Esophagus muscularis mucosa (tissue), 4 donors: ENCODE measurements around the gene WASF3. TPM values are rescaled to one million over a fixed set of nuclear protein-coding genes. Genes with fewer than 3 reads are reported as not detected.

Experiments used
- DNase-seq: peaks from one replicate; pipeline ENCODE4 v3.0.0-alpha.2; 2017; ENCODE audit errors: extremely low spot score
- H3K27ac ChIP-seq, 4 donors: fragments of 200-600 bp; sonication (generic); replicated peaks in 1 of 4; 1 replicate in 3 of 4; 2 replicates in 1 of 4; pipeline ENCODE4 v1.5.1; 2016 to 2019; ENCODE audit warnings: mild to moderate bottlenecking in 1 of 4
- H3K27me3 ChIP-seq, 4 donors: fragments of 200-600 bp; sonication (generic); one replicate each; pipeline versions ENCODE4 v1.5.1 to v1.6.0; 2016 to 2019
- H3K36me3 ChIP-seq, 4 donors: fragments of 200-600 bp; sonication (generic); one replicate each; pipeline ENCODE4 v1.5.1; 2016 to 2019
- H3K4me1 ChIP-seq, 4 donors: fragments of 200-600 bp; sonication (generic); one replicate each; pipeline ENCODE4 v1.5.1; 2016 to 2019
- H3K4me3 ChIP-seq, 4 donors: fragments of 200-600 bp; sonication (generic); 1 replicate in 2 of 4; 2 replicates in 2 of 4; pipeline ENCODE4 v1.5.1; 2016 to 2019; ENCODE audit warnings: mild to moderate bottlenecking in 4 of 4, moderate library complexity in 1 of 4
- H3K9me3 ChIP-seq, 4 donors: fragments of 200-600 bp; sonication (generic); 1 replicate in 3 of 4; 2 replicates in 1 of 4; pipeline ENCODE4 v1.5.1; 2016 to 2019
- EP300 ChIP-seq: sonication (generic); formaldehyde crosslinking; IDR thresholded peaks from one replicate; pipeline ENCODE4 v1.6.1; 2017; ENCODE audit warnings: antibody characterized with exemption
- POLR2A ChIP-seq: fragments of 450-650 bp; IDR thresholded peaks from one replicate; pipeline ENCODE4 v1.6.1; 2017; ENCODE audit warnings: antibody characterized with exemption, moderate library complexity, mild to moderate bottlenecking, low read depth
- POLR2AphosphoS5 ChIP-seq, 2 donors: sonication (generic); formaldehyde crosslinking; IDR thresholded peaks; one replicate each; pipeline ENCODE4 v1.6.1; 2017; ENCODE audit warnings: antibody characterized with exemption in 2 of 2
- WGBS: methylation state at CpG from one replicate; pipeline ENCODE4 v1.1.5; 2018; 5-methylcytosine and 5-hydroxymethylcytosine counted together
- intact Hi-C: fragments of 100-400 bp; cut with DNase I; formaldehyde crosslinking; loops from one replicate; pipeline ENCODE4 v1.15.1; 2023
- total RNA-seq, 4 donors: library from RNA; depleted of rRNA; stranded (reverse); fragments of >200 nt; gene quantifications; one replicate each; pipeline versions ENCODE4 v1.1.0 to v1.2.1, GENCODE V29; 2016
- TF ChIP-seq, protein P1 (sequence below), 3 experiments: fragments of 200-600 bp in 2 of 3; fragments of 450-650 bp in 1 of 3; sonication (generic) in 2 of 3; IDR thresholded peaks; one replicate each; pipeline ENCODE4 v1.5.1; 2017 to 2019; ENCODE audit warnings: antibody characterized with exemption in 3 of 3, mild to moderate bottlenecking in 2 of 3, moderate library complexity in 1 of 3

Gene WASF3
- total RNA-seq, 4 donors from 2014 or later, result 16.6 to 19.9 (median 18.4) TPM

DNA sequence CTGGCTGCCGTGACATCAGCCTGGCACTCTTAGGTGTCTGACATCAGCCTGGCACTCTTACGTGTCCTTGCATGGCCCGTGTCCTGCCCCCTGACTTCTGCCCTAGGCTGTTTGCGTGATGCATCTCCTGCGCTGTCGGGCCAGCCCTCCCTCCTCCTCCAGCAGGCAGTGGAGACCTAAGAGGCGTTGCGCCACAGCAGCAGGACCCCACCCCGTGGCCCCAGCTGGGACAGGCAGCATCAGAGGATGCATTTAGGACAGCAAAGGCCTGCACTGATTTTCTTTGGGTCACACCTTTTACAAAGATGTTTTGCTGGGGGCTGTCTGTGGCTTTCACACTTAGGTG, 137.8 kb downstream of the WASF3 start:
- TF ChIP-seq POLR2A, result no peak
- TF ChIP-seq POLR2AphosphoS5 (IDR thresholded peaks at IDR 0.05), result no peak
- TF ChIP-seq EP300, result no peak
- TF ChIP-seq, protein P1, sequence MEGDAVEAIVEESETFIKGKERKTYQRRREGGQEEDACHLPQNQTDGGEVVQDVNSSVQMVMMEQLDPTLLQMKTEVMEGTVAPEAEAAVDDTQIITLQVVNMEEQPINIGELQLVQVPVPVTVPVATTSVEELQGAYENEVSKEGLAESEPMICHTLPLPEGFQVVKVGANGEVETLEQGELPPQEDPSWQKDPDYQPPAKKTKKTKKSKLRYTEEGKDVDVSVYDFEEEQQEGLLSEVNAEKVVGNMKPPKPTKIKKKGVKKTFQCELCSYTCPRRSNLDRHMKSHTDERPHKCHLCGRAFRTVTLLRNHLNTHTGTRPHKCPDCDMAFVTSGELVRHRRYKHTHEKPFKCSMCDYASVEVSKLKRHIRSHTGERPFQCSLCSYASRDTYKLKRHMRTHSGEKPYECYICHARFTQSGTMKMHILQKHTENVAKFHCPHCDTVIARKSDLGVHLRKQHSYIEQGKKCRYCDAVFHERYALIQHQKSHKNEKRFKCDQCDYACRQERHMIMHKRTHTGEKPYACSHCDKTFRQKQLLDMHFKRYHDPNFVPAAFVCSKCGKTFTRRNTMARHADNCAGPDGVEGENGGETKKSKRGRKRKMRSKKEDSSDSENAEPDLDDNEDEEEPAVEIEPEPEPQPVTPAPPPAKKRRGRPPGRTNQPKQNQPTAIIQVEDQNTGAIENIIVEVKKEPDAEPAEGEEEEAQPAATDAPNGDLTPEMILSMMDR (IDR thresholded peaks at IDR 0.05), result no peak
- peaks cover 0 to 2% (median 0%) of the 10 kb centered on the region in 4 donors for H3K36me3 ChIP-seq
- WGBS, result 83% methylated on average over 5 of the region's 9 CpGs
- peak; percentile 87 for DNase-seq
- H3K27ac ChIP-seq, result no peak overlapping the region
- H3K4me1 ChIP-seq, result peaks cover 3 to 10% (median 6%) of the 10 kb centered on the region in 4 donors
- H3K27me3 ChIP-seq, result no peaks in the 10 kb centered on the region
- peaks cover 0 to 12% (median 6%) of the 10 kb centered on the region in 4 donors for H3K9me3 ChIP-seq
- no peak overlapping the region for H3K4me3 ChIP-seq
- intact Hi-C loops, result loop anchor here (5.0 to 10.0 kb wide), 3 partner anchors 141 to 213 kb away; partner anchors contain the start of gene WASF3

DNA sequence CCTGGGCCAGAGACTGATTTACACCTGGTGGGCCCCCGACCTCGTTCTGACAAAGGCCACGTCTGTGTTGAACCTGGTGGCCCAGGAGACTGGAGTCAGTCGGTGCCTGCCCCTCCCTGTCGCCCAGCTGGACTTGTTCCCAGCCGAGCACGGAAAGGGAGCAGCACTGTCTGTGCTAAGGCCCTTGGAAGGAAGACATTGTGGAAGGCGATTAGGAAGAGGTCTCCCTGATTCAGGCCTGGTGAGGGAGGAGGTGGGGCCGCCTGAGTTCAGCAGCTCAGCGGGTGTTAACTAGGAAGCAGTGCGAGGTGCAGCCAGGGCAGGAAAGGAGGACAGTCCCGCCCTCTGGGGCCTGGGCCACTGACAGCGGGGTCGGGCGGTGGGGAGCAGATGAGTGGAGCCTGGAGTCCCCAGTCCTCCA, 138.4 kb downstream of the WASF3 start:
- H3K36me3 ChIP-seq, result no peaks in the 10 kb centered on the region
- no peaks in the 10 kb centered on the region for H3K27me3 ChIP-seq
- intact Hi-C loops, result loop anchor here (5.0 to 10.0 kb wide), 3 partner anchors 141 to 214 kb away; partner anchors contain the start of gene WASF3
- no peak overlapping the region for H3K4me3 ChIP-seq
- no peak for TF ChIP-seq POLR2A
- peak; percentile 84 for DNase-seq
- H3K4me1 ChIP-seq, result peaks cover 3 to 10% (median 6%) of the 10 kb centered on the region in 4 donors
- H3K27ac ChIP-seq, result no peak overlapping the region
- 61% methylated on average over 10 of the region's 15 CpGs for WGBS
- H3K9me3 ChIP-seq, result peaks cover 0 to 8% (median under 1%) of the 10 kb centered on the region in 4 donors

DNA sequence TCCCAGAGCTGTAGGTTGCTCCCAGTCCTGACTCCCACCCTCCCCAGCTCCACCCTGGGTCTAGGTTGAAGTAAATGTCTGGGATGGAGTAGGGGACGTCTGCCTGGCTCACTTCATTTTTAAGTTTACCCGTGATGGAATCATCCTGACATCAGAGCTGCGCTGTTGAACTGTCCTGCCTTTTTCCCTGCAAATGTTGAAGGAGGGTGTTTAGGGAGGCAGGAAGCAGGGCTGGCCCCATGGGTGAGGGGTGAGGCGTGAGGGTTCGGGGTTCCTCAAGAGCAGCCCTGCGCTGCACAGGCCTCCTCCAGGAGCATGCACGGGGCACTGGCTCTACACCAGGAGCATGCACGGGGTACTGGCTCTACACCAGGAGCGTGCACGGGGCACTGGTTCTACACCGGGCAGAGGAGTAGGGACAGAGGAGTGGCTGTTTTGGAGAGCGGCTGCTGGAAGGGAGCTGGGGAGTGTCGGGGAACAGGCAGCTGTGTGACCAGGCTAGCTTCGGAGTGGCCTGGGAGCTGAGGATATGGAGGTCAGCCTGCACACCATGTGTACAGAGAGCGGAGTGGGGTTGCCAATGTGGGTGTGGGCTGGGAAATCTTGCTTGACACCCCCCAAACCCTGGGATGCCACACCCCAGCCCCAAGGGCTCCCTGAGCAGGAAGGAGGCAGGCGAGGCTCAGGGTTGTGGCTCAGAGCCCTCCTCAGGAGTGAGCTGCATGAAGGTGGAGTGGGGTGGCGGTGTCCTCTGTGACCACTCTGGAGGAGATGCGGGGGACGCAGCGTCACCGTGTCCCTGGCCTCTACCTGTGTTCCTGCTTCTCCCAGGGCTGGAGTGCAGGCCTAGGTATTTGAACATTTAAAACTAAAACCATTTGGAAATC, 139.8 kb downstream of the WASF3 start:
- peak; percentile 45 for DNase-seq
- Histone ChIP-seq H3K27ac (no peak overlapping the region), H3K27me3 (no peaks in the 10 kb centered on the region), H3K36me3 (no peaks in the 10 kb centered on the region), H3K9me3 (no peaks in the 10 kb centered on the region), H3K4me1 (peaks cover 3 to 10% (median 6%) of the 10 kb centered on the region in 4 donors), H3K4me3 (no peak overlapping the region)
- TF ChIP-seq POLR2AphosphoS5 (IDR thresholded peaks at IDR 0.05), result no peak
- TF ChIP-seq, protein P1 (IDR thresholded peaks at IDR 0.05), result no peak
- TF ChIP-seq EP300, result no peak
- TF ChIP-seq POLR2A, result no peak
- 88% methylated on average over 17 of the region's 21 CpGs for WGBS
- intact Hi-C loops, result loop anchor here (5.0 to 10.0 kb wide), 3 partner anchors 143 to 215 kb away; partner anchors contain the start of gene WASF3

DNA sequence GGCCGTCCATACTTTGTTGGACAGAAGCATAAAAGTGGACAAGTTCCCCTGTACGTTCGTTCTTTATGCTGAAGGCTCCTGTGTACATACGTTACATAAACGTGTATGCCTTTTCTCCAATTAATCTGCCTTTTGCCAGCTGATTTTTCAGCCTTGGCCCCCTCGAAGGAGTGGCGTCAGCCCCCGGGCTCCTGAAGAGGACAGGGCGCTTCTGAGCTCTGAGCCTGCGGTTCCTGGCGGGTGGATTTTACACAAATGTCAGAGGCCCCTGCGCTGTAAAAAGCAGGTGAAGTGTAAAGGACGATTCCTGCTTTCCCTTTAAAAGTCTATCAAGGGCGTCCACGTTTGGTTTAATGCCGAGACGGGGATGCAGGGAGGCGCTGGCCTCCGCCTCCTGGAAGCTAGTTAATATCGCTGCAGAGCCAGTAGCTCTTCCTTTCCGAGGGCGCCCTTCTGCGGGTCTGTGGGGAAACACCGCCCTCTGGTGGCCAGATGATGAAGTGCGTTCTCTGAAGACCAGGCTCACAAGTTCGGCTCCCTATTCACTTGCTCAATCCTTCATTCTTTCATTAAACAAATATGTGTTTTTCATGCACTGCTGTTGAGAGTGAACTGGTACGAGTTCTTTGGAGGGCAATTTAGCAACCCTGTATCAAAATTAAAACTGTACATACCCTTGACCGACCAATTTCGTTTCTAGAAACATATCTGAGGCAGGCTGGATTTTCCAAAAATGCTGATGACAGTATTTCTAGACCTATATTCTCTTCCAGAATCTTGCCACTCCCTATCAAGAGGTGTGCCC, 141.1 kb downstream of the WASF3 start:
- TF ChIP-seq POLR2AphosphoS5 (IDR thresholded peaks at IDR 0.05) (peak in 1 of 2 donors; percentile 43), POLR2A (no peak)
- TF ChIP-seq, protein P1 (IDR thresholded peaks at IDR 0.05), result peak; percentile 93 to 97 (median 97)
- no peaks in the 10 kb centered on the region for H3K36me3 ChIP-seq
- 28% methylated on average over 28 of the region's 29 CpGs for WGBS
- H3K9me3 ChIP-seq, result no peaks in the 10 kb centered on the region
- H3K4me3 ChIP-seq, result peak overlapping the region; percentile 20 to 41 (median 24)
- H3K27me3 ChIP-seq, result no peaks in the 10 kb centered on the region
- no peak overlapping the region for H3K27ac ChIP-seq
- peaks cover 3 to 10% (median 6%) of the 10 kb centered on the region in 4 donors for H3K4me1 ChIP-seq
- intact Hi-C loops, result loop anchor here (1.0 to 10.0 kb wide), 4 partner anchors 144 to 513 kb away; partner anchors contain the start of gene WASF3
- DNase-seq, result peak; percentile 96

DNA sequence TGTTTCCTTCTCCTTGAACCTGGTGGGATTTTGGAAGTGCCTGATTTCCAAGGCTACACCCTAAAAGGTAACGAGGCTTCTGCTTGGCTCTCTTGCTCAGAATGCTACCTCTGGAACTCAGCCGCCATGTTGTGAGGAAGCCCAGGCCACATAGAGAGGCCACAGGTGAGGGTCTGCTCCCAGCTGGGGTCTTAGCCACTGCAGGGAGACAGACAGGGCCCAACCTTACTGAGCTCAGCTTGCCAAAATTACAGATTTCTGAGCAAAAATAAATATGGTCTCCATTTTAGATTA, 141.7 kb downstream of the WASF3 start:
- DNase-seq, result peak; percentile 62
- H3K36me3 ChIP-seq, result no peaks in the 10 kb centered on the region
- intact Hi-C loops, result loop anchor here (5.0 to 10.0 kb wide), 3 partner anchors 144 to 217 kb away; partner anchors contain the start of gene WASF3
- H3K9me3 ChIP-seq, result no peaks in the 10 kb centered on the region
- H3K27me3 ChIP-seq, result no peaks in the 10 kb centered on the region
- H3K4me3 ChIP-seq, result no peak overlapping the region
- TF ChIP-seq POLR2AphosphoS5 (IDR thresholded peaks at IDR 0.05) (no peak), POLR2A (no peak), EP300 (no peak)
- TF ChIP-seq, protein P1 (IDR thresholded peaks at IDR 0.05), result no peak
- H3K27ac ChIP-seq, result no peak overlapping the region
- H3K4me1 ChIP-seq, result peaks cover 3 to 10% (median 6%) of the 10 kb centered on the region in 4 donors
- 100% methylated on average over 2 of the region's 2 CpGs for WGBS
